GM12878 (cell line): ENCODE results near the gene SDHAF1. TPM values are rescaled to one million over a fixed set of nuclear protein-coding genes. Genes with fewer than 3 reads are reported as not detected.

Source experiments
- ATAC-seq: fragments of 200-7000 bp; cut with Tn5 transposase; 3 replicates; pipeline ENCODE4 v1.9.1; 2020; ENCODE audit warnings: mild to moderate bottlenecking, moderate library complexity
- BruUV-seq: library from RNA; stranded (reverse); fragments of 400-500 nt; replicated peaks from 2 replicates; lab custom pipeline; 2021; lab: Mats Ljungman, UMichigan
- CTCF ChIA-PET: fragments of 300-600 bp; sonication (Branson Sonifier 250); formaldehyde crosslinking; extraction: SDS; loops from one replicate; lab custom pipeline; 2021; ENCODE audit warnings: inconsistent platforms; lab: Yijun Ruan, JAX
- POLR2A ChIA-PET: fragments of 350-600 bp; formaldehyde crosslinking; extraction: SDS; loops from one replicate; lab custom pipeline; 2021; ENCODE audit warnings: inconsistent platforms; lab: Charles Lee
- RAD21 ChIA-PET: fragments of 300-600 bp; sonication (Branson Sonifier 250); formaldehyde crosslinking; loops from one replicate; lab custom pipeline; 2023; ENCODE audit warnings: antibody characterized with exemption; ENCODE audit not compliant: unreplicated experiment; lab: Charles Lee
- SMC1A ChIA-PET: fragments of 300-600 bp; sonication (Branson Sonifier 250); formaldehyde crosslinking; loops from one replicate; lab custom pipeline; 2023; ENCODE audit not compliant: unreplicated experiment, uncharacterized antibody; lab: Charles Lee
- DNase-seq: peaks from one replicate; pipeline ENCODE4 v3.0.0-alpha.2; 2011; ENCODE audit warnings: low read depth, low spot score
- FAIRE-seq: peaks from 3 replicates; lab custom pipeline; 2011; peaks lifted over from hg19 to GRCh38; lab: Jason Lieb, UNC
- H2AFZ ChIP-seq: 2 replicates; pipeline ENCODE4 v1.6.0; 2011; ENCODE audit warnings: low read depth, low read length, control low read depth; ENCODE audit not compliant: control insufficient read depth
- H3K27ac ChIP-seq: 2 replicates; pipeline ENCODE4 v1.5.1; 2011; ENCODE audit warnings: control low read depth; ENCODE audit not compliant: control insufficient read depth, insufficient read depth
- H3K27me3 ChIP-seq, 2 experiments: replicated peaks in 1 of 2; 2 replicates each; pipeline versions ENCODE4 v1.6.0 to v1.6.1; 2011; ENCODE audit warnings: low read length in 1 of 2; ENCODE audit not compliant: control insufficient read depth in 2 of 2, insufficient read depth in 2 of 2
- H3K36me3 ChIP-seq, 2 experiments: 2 replicates each; pipeline ENCODE4 v1.5.1; 2011; ENCODE audit warnings: low read length in 1 of 2; ENCODE audit not compliant: control insufficient read depth in 2 of 2, insufficient read depth in 2 of 2
- H3K4me1 ChIP-seq: 2 replicates; pipeline ENCODE4 v1.6.1; 2011; ENCODE audit warnings: mild to moderate bottlenecking, low read length, moderate library complexity, mixed read lengths; ENCODE audit not compliant: control insufficient read depth, insufficient read depth
- H3K4me2 ChIP-seq: 2 replicates; pipeline ENCODE4 v1.6.0; 2011; ENCODE audit warnings: control low read depth; ENCODE audit not compliant: control insufficient read depth, insufficient read depth
- H3K4me3 ChIP-seq: fragments of 200-600 bp; sonication (generic); 2 replicates; pipeline ENCODE4 v1.5.1; 2016
- H3K79me2 ChIP-seq: 2 replicates; pipeline ENCODE4 v1.6.0; 2011; ENCODE audit warnings: low read length; ENCODE audit not compliant: control insufficient read depth, insufficient read depth
- H3K9ac ChIP-seq: 2 replicates; pipeline ENCODE4 v1.8.0; 2011; ENCODE audit warnings: low read length, control low read depth, mixed read lengths; ENCODE audit not compliant: control insufficient read depth, insufficient read depth
- H3K9me3 ChIP-seq: replicated peaks from 3 replicates; pipeline ENCODE4 v1.5.1; 2011; ENCODE audit warnings: mild to moderate bottlenecking, low read length; ENCODE audit not compliant: control insufficient read depth, insufficient read depth
- H4K20me1 ChIP-seq: 2 replicates; pipeline ENCODE4 v1.6.0; 2011; ENCODE audit not compliant: control insufficient read depth, insufficient read depth
- BMI1 ChIP-seq: fragments of 450-650 bp; IDR thresholded peaks from 2 replicates; pipeline ENCODE4 v1.6.1; 2016; ENCODE audit warnings: mild to moderate bottlenecking, moderate library complexity, borderline replicate concordance
- CHD2 ChIP-seq: IDR thresholded peaks from 2 replicates; pipeline ENCODE4 v1.6.1; 2011; ENCODE audit warnings: low read depth, low read length, improper control_type of control experiment, borderline replicate concordance
- CHD4 ChIP-seq: fragments of 200-600 bp; sonication (generic); IDR thresholded peaks from 2 replicates; pipeline ENCODE4 v1.6.1; 2016; ENCODE audit warnings: mild to moderate bottlenecking
- HSF1 ChIP-seq: fragments of 150-350 bp; IDR thresholded peaks from 2 replicates; pipeline ENCODE4 v1.6.1; 2014; ENCODE audit warnings: mild to moderate bottlenecking, low read depth, low read length
- IRF3 ChIP-seq: fragments of 450-650 bp; IDR thresholded peaks from 2 replicates; pipeline ENCODE4 v1.6.1; 2014; ENCODE audit warnings: mild to moderate bottlenecking
- JUNB ChIP-seq: IDR thresholded peaks from 2 replicates; pipeline ENCODE4 v1.6.1; 2016; ENCODE audit warnings: antibody characterized with exemption, mild to moderate bottlenecking
- KLF5 ChIP-seq: fragments of 450-650 bp; IDR thresholded peaks from 2 replicates; pipeline ENCODE4 v1.6.1; 2014; ENCODE audit warnings: mild to moderate bottlenecking; ENCODE audit not compliant: partially characterized antibody
- POLR2AphosphoS5 ChIP-seq: IDR thresholded peaks from 2 replicates; pipeline ENCODE4 v1.6.1; 2011; ENCODE audit warnings: mild to moderate bottlenecking, low read length, inconsistent platforms
- RAD21 ChIP-seq: IDR thresholded peaks from 2 replicates; pipeline ENCODE4 v1.6.1; 2011; ENCODE audit warnings: mild to moderate bottlenecking, low read depth, low read length, moderate library complexity; ENCODE audit not compliant: insufficient read depth
- RBBP5 ChIP-seq: fragments of 200-600 bp; sonication (generic); conservative IDR thresholded peaks from 2 replicates; pipeline ENCODE4 v1.6.1; 2016
- RCOR1 ChIP-seq: conservative IDR thresholded peaks from 2 replicates; pipeline ENCODE4 v1.6.1; 2012; ENCODE audit warnings: low read depth, low read length, improper control_type of control experiment
- TCF7 ChIP-seq: IDR thresholded peaks from 2 replicates; pipeline ENCODE4 v1.6.1; 2014; ENCODE audit warnings: antibody characterized with exemption, borderline replicate concordance
- USF2 ChIP-seq: IDR thresholded peaks from 2 replicates; pipeline ENCODE4 v1.6.1; 2011; ENCODE audit warnings: low read depth, low read length, improper control_type of control experiment, borderline replicate concordance
- ZNF592 ChIP-seq: fragments of 450-650 bp; IDR thresholded peaks from 2 replicates; pipeline ENCODE4 v1.6.1; 2017; ENCODE audit warnings: mild to moderate bottlenecking, moderate library complexity
- ZSCAN29 ChIP-seq: fragments of 450-650 bp; IDR thresholded peaks from 2 replicates; pipeline ENCODE4 v1.6.1; 2017; ENCODE audit warnings: mild to moderate bottlenecking, moderate library complexity
- WGBS: methylation state at CpG from one replicate; pipeline ENCODE4 v1.1.6; 2016; ENCODE audit warnings: low lambda C conversion rate; ENCODE audit not compliant: insufficient replicate concordance, insufficient coverage; ENCODE audit errors: missing lambda C conversion rate; 5-methylcytosine and 5-hydroxymethylcytosine counted together
- in situ Hi-C: fragments of 300-500 bp; cut with MboI; formaldehyde crosslinking; loops from 9 replicates; pipeline ENCODE4 v1.14.3; 2018; ENCODE audit warnings: mixed read lengths
- intact Hi-C: fragments of 100-400 bp; cut with micrococcal nuclease; formaldehyde crosslinking; loops from one replicate; pipeline ENCODE4 v1.14.2; 2022; ENCODE audit not compliant: unreplicated experiment
- polyA plus RNA-seq, 11 experiments: library from polyadenylated mRNA; depleted of rRNA in 4 of 11; unstranded in 6 of 11; stranded (reverse) in 5 of 11; fragments of >200 nt; fragmentation: Nextera tagmentation in 4 of 11; fragmentation: Illumina TruSeq in 1 of 11; extraction: Ambion mirVana in 4 of 11; extraction: Trizol in 1 of 11; gene quantifications; 1 replicate in 1 of 11; 2 replicates in 10 of 11; pipeline versions ENCODE4 v1.2.1 to v1.2.3, GENCODE V29; 2011 to 2016; ENCODE audit warnings: inconsistent platforms in 2 of 11, missing spikeins in 2 of 11, low read depth in 1 of 11
- total RNA-seq, 4 experiments: library from RNA; depleted of rRNA in 3 of 4; stranded (reverse); fragments of >200 nt in 3 of 4; fragmentation: Illumina TruSeq in 1 of 4; extraction: Trizol in 1 of 4; gene quantifications; 2 replicates each; pipeline versions ENCODE4 v1.2.1 to v1.2.3, GENCODE V29; 2013 to 2021

SDHAF1 gene
- total and polyA plus RNA-seq, 10 of the 15 experiments (the other 5 are each of a cell fraction or from before 2014, with no cell fraction given) = 0.74 to 45.6 (median 24.4) TPM

- ChIA-PET SMC1A (interaction anchor here (1.2 to 1.3 kb wide), 2 partner anchors 62 to 245 kb away, joined by 3 read pairs; partner anchors contain the start of genes PSENEN and U2AF1L4), RAD21 (interaction anchor here (1.0 kb wide), 1 partner anchor 23 kb away, joined by 3 read pairs; the partner anchor contains the start of gene ALKBH6), CTCF (no interaction called here), POLR2A (no interaction called here)
- in situ Hi-C loops = no loop called here
- Histone ChIP-seq H3K4me3 (no peak overlapping the region), H2AFZ (no peak overlapping the region), H3K4me1 (peaks cover 19% of the 10 kb centered on the region), H3K27ac (no peak overlapping the region), H3K4me2 (no peak overlapping the region), H3K79me2 (peaks cover 12% of the 10 kb centered on the region), H3K9ac (no peak overlapping the region), H3K9me3 (no peaks in the 10 kb centered on the region), H3K27me3 (peaks cover 0 to 2% of the 10 kb centered on the region in 2 experiments; a peak in 3 of 4 replicates), H3K36me3 (no peaks in the 10 kb centered on the region), H4K20me1 (no peaks in the 10 kb centered on the region)
- no TSS peak for BruUV-seq
- WGBS = 47% methylated on average over 9 of the region's 10 CpGs
- ATAC-seq = no peak
- intact Hi-C loops = no loop called here
- FAIRE-seq = no peak
- TF ChIP-seq IRF3 (no peak), HSF1 (no peak), ZNF592 (no peak), POLR2AphosphoS5 (no peak), KLF5 (no peak), USF2 (no peak), CHD2 (no peak), BMI1 (no peak), RBBP5 (no peak), RAD21 (no peak), RCOR1 (no peak), JUNB (no peak), ZSCAN29 (no peak), CHD4 (no peak), TCF7 (no peak)
- no peak for DNase-seq
Observed at GRCh38 chr19:35990771-35991730, 3.9 kb upstream of the SDHAF1 start.
